Epithelial cell of proximal tubule (primary cell): ENCODE data around the gene SCO1. TPM values are rescaled to one million over a fixed set of nuclear protein-coding genes. Genes with fewer than 3 reads are reported as not detected.
"Not testable (repeated sequence)": the region's sequence is repeated elsewhere in the genome, so short reads cannot be mapped to it uniquely, and the experiment has no call there.

Experiments used
- DNase-seq: peaks from one replicate; pipeline ENCODE4 v3.0.0-alpha.2; 2011; ENCODE audit warnings: low read depth
- H3K4me3 ChIP-seq: 2 replicates; pipeline ENCODE4 v1.5.1; 2011; ENCODE audit warnings: low read depth, mild to moderate bottlenecking, low read length
- CTCF ChIP-seq: conservative IDR thresholded peaks from 2 replicates; pipeline ENCODE4 v1.5.1; 2012; ENCODE audit warnings: low read depth, mild to moderate bottlenecking, low read length
- total RNA-seq: library from RNA; depleted of rRNA; stranded (reverse); fragments of >200 nt; gene quantifications from 2 replicates; pipeline ENCODE4 v1.2.3, GENCODE V29; 2015

The SCO1 gene
- total RNA-seq, 1 donor from 2014 or later = 33.7 TPM

GRCh38 chr17:10731408-10731879 is 34.1 kb upstream of the SCO1 start:
- no peak for TF ChIP-seq CTCF
- no peak for DNase-seq
- no peak overlapping the region for H3K4me3 ChIP-seq

- H3K4me3 ChIP-seq = peak overlapping the region; percentile 65
- DNase-seq = not testable (repeated sequence)
Observed at GRCh38 chr17:10730247-10730646, 32.9 kb upstream of the SCO1 start.

- TF ChIP-seq CTCF = no peak
- H3K4me3 ChIP-seq = peak within 1 kb of the TSS; percentile 65
- peak; percentile 19 for DNase-seq
Observed at GRCh38 chr17:10729334-10730193, 32.2 kb upstream of the SCO1 start, which contains the start of gene TMEM220. Gene TMEM220 (minus strand): TSS chr17:10730023. CDS start chr17:10729851, 172 bp downstream.

- no peak for DNase-seq
- no peak for TF ChIP-seq CTCF
Observed at GRCh38 chr17:10728331-10728892, 31.1 kb upstream of the SCO1 start.

GRCh38 chr17:10727192-10727591 is 29.9 kb upstream of the SCO1 start:
- no peak overlapping the region for H3K4me3 ChIP-seq
- no peak for DNase-seq

More at GRCh38 chr17:10728331-10728892, 31.1 kb upstream of the SCO1 start:
- H3K4me3 ChIP-seq = no peak overlapping the region

GRCh38 chr17:10726196-10726595 is 28.9 kb upstream of the SCO1 start:
- no peak overlapping the region for H3K4me3 ChIP-seq
- no peak for DNase-seq
- TF ChIP-seq CTCF = no peak

More at GRCh38 chr17:10727192-10727591, 29.9 kb upstream of the SCO1 start:
- no peak for TF ChIP-seq CTCF

GRCh38 chr17:10725262-10725661 is 27.9 kb upstream of the SCO1 start:
- DNase-seq = no peak
- TF ChIP-seq CTCF = no peak
- H3K4me3 ChIP-seq = no peak overlapping the region
